GM18498 (cell line): Measurements from ENCODE around the gene ANGEL2.

Experiments used
- ATAC-seq: cut with Tn5 transposase; IDR thresholded peaks from one replicate; pipeline ENCODE4 v1.9.1; 2021; ENCODE audit warnings: mild to moderate bottlenecking, moderate library complexity; ENCODE audit not compliant: unreplicated experiment

ANGEL2 gene

GRCh38 chr1:212952641-212952976, 63.1 kb downstream of the ANGEL2 start:
- no peak for ATAC-seq

- ATAC-seq: no peak
These were observed 63.6 kb downstream of the ANGEL2 start for GRCh38 chr1:212951947-212952640.

- no peak for ATAC-seq
These were observed 64.3 kb downstream of the ANGEL2 start for GRCh38 chr1:212951126-212951946.

GRCh38 chr1:212950243-212951125, 65.2 kb downstream of the ANGEL2 start, which contains the start of gene VASH2:
Gene VASH2 (plus strand): TSS chr1:212950541. CDS start chr1:212951543, 1,002 bp downstream.
- ATAC-seq: peak; percentile 93

- ATAC-seq: no peak
These were observed 65.9 kb downstream of the ANGEL2 start for GRCh38 chr1:212949771-212950170.

- ATAC-seq: no peak
These were observed 68.8 kb downstream of the ANGEL2 start for GRCh38 chr1:212946872-212947271.

GRCh38 chr1:212945463-212946160, 70.1 kb downstream of the ANGEL2 start:
- ATAC-seq: no peak

- ATAC-seq: no peak
These were observed 70.6 kb downstream of the ANGEL2 start for GRCh38 chr1:212945056-212945455.

GRCh38 chr1:212944229-212944901, 71.3 kb downstream of the ANGEL2 start:
- ATAC-seq: peak; percentile 55

- no peak for ATAC-seq
These were observed 72.3 kb downstream of the ANGEL2 start for GRCh38 chr1:212943393-212943710.

- ATAC-seq: no peak
These were observed 72.8 kb downstream of the ANGEL2 start for GRCh38 chr1:212942679-212943392.
